Ecto neural progenitor cell (in vitro differentiated cells): Measurements from ENCODE around the gene RAB20.
"Not testable (repeated sequence)": the region's sequence is repeated elsewhere in the genome, so short reads cannot be mapped to it uniquely, and the experiment has no call there.

Experiments
- DNase-seq: peaks from one replicate; pipeline ENCODE4 v3.0.0-alpha.2; 2018; ENCODE audit warnings: low spot score

RAB20 gene, protein sequence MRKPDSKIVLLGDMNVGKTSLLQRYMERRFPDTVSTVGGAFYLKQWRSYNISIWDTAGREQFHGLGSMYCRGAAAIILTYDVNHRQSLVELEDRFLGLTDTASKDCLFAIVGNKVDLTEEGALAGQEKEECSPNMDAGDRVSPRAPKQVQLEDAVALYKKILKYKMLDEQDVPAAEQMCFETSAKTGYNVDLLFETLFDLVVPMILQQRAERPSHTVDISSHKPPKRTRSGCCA

DNA sequence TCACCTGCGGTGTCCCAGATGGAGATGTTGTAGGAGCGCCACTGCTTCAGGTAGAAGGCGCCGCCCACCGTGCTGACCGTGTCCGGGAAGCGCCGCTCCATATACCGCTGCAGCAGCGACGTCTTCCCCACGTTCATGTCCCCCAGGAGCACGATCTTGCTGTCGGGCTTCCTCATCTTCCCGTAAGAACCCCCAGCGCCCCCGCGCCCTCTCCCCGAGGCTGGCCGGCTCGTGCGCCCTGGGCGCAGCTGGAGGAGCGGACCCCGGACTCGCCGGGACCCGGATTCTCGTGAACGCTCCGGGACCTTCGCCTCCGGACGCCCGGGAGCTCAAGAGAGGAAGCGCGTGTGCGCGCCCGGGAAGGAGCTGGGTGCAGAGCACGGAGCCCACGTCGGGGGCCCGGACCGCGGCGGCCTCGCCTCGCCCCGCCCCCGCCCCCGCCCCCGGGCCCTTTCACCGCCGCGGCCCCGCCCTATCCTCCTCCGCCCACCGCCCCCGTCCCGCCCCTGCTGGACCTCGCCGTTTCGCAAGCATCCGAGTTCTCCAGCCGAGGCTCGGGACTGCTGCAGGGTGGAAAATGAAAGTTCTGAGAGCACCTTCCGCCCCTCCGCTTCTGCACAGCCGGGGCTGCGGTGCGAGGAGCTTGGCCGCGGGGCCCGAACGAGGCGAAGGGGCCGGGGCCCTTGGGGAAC, at the start of gene RAB20:
Gene RAB20 (minus strand): TSS at position 379 of the 692 bp plus-strand sequence. CDS start 203 bp downstream, at position 176.
- peak; percentile 83 for DNase-seq

DNA sequence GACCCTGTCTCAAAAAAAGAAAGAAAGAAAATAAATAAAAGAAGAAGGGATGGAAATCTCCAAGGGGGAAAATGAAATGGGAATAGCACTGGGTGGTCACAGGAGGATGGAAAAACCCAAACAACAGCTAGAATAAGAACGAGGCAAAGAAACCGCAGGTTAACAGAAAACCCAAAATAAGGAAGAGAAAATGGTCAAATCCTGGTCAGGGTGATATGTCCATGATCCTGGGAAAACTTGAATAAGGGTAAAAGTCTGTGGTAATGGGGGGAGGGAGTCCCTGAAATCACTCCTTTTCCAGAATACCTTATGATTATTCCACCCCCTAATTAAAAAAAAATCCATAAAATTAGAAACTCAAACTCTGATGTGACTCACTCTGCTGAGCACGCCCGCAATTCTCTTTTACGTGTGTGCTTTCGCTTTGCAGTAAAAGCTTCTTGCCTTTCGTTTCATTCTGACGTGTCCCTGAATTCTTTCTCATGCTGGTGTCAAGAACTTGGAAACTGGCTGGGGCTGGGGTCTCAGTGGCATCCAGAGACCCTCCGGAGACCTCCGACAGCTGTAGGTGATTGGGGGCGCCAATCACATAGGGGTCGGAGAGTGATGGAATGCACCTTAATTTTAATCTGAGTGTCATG, 49.6 kb upstream of the RAB20 start:
- no peak for DNase-seq

DNA sequence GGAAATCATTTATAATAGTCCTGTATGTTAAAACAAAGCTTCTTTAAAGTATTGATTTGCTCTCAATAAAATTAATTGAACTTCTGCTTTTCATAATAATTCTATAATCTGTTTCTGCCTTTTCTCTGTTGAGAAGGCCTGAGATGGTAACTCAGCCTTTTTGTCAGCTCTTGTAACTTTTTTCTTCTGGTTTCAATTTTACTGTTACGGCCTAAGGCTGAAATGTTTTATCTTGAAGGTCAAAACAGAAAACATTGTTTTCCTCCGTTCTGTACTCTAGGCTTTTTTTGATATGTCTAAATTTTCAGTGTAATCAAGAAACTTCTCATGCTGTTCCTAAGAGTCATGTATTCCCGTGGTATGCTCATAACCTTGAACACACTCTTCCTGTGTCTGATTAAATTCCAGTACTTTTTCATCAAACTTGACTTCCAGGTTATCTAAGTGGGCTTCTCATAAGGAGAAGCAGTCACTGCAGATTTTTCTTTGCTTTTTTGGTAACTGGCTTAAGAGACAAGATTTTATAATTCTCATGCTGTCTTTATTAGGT, 46.2 kb upstream of the RAB20 start:
- no peak for DNase-seq

DNA sequence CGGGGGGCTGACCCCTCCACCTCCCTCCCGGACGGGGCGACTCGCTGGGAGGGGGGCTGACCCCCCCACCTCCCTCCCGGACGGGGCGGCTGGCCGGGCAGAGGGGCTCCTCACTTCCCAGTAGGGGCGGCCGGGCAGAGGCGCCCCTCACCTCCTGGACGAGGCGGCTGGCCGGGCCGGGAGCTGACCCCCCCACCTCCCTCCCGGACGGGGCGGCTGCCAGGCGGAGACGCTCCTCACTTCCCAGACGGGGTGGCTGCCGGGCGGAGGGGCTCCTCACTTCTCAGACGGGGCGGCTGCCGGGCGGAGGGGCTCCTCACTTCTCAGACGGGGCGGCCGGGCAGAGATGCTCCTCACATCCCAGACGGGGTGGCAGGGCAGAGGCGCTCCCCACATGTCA, 44.8 kb upstream of the RAB20 start:
- not testable (repeated sequence) for DNase-seq

DNA sequence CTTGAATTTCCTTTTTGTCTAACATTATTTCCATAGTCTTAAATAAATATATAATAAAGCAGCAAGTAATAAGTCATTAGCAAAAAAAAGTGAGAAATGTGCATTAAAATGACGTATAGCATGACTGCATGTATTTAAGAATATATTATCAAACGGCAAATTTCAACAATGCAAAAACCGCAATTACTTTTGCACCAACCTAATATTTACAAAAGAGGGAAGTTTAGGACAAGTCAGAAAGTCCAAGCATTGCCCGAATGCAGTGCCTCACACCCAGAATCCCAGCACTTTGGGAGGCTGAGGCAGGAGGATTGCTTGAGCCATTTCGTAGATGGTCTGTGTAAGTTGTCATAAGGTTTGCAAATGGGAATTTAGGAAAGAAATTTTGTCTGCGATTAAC, 43.6 kb upstream of the RAB20 start:
- DNase-seq, result no peak

DNA sequence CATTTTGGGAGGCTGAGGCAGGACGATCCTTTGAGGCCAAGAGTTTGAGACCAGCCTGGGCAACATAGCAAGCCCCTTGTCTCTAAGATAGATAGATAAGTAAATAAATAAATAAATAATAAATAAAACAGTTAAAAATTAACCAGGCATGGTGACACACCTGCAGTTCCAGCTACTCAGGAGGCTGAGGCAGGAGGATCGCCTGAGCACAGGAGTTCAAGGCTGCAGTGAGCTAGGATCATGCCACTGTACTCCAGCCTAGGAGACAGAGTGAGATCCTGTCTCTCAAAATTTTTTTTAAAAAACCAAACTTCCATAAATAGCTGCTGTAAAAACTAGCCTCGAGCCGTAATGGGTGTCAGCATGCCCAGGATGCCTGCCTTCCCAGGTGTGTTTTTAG, 39.5 kb upstream of the RAB20 start:
- no peak for DNase-seq

DNA sequence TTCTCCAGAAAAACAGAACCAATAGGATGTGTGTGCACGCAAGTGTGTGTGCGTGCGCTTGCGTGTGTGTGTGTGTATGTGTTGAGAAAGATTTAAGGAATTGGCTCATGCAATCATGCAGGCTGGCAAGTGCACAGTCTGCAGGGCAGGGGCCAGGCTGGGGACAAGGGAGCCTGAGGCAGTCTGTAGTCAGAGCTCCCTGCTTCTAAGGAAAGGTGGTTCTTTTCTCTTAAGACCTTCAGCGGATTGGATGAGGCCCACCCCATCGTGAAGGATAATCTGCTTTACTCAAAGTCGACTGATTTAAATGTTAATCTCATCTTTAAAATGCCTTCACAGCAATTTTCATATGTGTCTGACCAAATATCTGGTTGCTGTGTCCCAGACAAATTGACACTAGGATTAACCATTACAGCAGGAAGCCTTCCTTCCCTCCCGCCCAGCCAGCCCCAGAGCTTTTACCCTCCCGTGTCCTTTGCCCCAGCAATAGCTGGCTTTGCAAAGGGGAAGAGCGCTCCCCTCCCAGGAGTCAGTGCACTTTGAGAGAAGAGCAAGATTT, 38.8 kb upstream of the RAB20 start:
- DNase-seq, result no peak

DNA sequence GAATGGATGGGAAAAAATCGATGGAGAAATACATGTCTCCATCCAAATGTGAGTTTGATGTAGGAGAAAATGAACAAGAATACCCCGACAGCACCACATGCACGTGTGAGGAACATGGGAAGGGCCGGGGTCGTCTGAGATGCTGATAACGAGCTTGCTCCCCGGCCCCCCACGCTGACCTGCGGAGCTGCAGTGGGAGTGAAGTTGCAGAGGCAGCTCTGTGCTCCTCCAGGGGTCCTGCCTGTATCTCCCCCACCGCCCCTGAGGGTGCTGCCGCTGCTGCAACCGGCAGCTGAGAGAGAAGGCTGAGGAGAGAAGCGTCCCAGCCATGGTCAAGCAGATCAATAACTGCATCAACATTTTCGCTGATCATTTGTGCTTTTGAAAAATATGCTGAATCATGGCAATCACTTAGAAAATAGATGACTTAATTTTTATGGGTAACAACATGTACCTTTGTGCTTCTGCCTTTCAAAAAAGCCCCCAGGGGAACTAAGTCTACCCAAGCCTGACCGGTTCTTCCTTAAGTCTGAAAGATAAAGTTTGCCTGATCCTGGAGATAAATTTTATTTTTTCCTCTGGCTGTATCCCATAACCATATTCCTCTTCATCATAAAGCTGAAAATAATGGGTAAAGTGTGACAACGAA, 35.6 kb upstream of the RAB20 start:
- no peak for DNase-seq

DNA sequence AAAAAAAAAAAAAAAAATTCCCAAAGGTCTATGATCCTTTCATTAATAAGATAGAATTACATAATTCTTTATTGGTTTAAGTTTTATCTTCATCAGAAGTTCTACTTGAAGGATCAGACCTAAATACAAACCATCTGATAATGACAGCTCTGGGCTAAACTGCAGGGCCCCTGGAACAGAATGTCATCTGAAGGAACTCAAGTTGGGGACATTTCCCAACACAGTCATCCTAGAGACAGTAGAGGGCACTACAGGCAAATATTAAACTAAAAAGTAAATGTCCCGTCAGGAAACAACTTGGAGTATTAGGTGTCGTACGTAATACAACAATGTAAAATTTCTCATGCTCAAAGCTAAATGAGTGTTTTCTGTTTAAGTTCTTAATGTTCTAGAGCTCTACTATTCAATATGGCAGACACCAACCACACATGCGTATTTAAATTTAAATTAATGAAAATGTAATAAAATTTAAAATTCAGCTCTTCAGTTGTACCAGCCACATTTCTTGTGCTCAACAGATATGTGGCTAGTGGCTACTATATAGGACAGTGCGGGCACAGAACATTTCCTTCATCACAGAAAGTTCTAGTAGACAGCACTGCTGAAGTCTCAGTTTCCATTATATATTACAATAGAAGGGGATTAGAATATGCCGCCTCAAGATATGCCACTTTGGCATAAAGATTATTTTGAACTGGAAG, 32.1 kb upstream of the RAB20 start:
- DNase-seq, result no peak

DNA sequence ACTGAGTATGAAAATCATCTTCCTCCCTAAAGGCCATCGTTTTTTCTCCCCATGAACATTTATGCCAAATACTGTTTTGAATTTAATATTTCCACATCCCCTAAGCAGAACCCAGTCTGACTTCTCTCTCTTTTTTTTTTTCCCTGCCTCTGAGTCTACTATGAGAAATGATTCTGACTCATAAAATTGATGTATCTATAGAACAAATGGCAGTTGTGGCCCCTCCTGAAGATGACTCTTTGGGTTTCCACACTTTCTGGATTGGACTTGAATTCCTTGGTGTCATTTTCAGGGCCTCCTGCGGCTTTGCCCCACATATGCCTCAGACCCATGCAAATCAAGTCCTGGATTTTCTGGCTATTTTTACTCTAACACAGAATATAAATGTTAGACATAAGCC, 31.1 kb upstream of the RAB20 start:
- no peak for DNase-seq

DNA sequence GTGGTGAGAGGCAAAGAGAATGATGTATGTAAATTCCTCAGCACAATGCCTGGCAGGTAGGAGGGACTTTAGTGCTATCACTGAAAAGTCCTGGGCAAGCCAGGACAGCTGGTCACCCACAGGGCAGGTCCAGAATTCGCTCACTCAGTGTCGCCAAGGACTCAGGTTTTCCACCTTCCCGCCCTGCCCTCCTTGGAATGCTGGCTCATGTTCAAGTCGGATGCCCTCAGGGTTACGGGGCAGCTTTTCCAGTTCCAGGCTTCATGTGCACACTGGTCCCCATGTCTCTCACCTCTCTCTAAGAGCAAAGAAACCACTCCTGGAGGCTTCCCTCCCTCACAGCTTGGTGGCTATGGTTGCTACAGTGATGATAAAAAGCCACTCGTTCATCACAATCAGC, 29.1 kb upstream of the RAB20 start:
- DNase-seq, result no peak

DNA sequence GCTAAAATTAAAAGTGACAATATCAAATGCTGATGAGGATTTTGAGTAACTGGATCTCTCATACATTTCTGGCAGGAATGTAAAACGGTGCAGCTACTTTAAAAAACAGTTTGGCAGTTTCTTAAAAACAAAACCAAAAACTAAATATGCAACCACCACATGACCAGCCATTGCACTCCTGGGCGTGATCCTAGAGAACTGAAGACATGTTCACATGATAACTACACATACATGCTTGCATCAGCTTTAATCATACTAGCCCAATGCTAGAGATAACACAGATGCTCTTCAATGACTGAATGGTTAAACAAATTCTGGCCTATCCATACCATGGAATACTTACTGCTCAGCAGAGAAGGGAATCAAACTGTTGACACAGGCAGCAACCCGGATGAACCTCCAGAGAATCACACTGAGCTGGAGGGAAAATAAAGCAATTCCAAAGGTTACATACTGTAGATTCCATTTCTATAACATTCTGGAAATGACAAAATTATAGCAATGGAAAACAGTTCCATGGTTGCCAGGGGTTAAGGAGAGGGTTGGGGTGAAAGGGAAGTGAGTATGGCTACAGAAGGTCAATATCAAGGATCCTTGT, 28.4 kb upstream of the RAB20 start:
- DNase-seq, result no peak

DNA sequence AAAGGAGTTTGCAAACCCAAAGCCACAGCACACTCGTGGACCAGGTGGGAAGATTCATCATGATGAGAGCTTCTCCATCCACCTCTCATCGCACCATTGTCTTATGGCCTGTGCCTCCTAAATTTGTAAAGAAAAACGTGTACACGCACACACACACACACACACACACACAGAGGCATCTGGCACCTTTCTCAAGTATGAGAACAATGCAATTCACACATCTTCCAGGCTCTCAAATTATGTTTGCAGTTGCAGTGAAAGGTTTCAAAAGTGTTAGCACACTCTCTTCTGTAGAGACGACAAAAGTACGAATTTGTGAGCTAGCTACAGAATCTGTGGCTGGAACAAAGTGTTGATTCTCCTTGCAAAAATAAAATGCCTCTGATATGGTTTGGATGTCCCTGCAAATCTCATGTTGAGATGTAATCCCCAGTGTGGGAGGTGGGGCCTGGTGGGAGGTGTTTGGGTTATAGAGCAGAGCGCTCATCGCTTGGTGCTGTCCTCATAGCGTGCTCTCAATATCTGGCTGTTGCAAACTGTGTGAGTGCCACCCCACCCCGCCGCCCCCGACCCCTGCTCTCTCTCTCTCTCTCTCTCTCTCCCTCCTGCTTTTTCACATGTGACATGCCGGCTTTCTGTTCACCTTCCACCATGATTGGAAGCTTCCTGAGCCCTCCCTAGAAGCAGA, 21.8 kb upstream of the RAB20 start:
- DNase-seq, result no peak

DNA sequence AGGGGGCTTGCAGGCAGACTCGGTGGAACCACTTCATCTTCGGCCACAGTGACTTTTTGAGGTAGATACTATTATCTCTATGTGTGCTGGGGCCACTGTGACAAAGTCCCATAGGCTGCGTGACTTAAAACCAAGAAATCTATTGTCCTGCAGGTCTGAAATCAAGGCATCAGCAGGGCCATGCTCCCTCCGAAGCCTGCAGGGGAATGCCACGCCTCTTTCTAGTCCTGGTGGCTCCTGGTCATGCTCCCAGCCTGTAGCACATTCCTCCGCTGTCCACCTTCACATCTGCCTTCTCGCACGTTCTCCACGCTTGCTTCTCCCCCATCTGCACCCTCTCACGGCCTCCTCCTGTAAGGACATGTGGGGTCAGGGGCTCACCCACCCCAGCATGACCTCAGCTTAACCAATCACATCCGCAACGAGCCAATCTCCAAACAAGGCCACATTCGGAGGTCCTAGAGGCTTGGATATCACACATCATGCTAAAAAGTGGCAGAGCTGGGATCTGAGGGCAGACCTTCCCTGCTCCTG, 21.0 kb upstream of the RAB20 start:
- no peak for DNase-seq

DNA sequence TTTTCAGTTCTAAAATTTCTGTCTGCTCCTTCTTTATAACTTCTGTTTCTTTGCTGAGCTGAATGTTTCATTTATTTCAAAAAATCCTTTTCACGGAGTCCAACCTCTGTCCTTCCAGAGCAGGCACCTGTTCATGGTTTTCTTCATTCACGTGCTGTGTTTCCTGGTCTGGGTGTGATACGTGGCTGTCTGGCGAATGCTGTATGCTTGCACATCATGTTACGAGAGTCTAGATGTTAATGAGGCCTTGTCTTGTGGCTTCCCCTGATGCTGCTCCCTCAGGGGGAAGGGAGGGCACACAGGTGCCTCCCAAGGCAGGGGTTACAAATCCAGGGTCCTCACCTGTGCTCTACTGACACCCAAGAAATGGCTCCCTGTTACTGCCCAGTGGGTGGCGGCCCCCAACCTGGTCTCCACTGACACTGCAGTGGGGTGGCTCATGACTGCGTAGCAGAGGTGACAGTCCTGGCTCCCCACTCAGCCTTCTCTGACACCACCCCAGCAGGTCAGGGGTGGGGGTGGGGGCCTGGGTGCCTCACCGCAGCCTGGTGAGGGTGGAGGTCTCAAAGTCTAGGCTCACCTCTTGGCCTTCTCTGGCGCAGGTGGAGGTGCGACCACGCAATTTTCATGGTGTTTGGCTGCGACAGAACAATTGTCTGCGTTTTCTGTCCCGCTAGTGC, 20.1 kb upstream of the RAB20 start:
- DNase-seq, result no peak

DNA sequence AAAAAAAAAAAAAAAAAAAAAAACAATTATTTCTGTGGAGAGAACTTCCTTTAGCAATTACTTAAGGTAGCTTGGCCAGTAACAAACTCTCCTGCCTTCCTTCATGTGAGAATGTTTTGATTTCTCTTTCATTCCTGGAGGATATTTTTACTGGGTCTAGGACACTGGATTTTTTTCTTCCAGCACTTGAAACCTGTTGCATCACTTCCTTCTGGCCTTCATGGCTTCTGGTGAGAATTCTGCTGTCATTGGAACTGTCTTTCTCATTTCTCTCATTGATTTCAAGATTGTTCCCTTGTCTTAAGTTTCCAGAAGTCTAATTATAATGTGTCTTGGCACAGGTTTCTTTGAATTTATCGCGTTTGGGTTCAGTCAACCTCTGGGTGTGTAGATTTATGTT, 19.3 kb upstream of the RAB20 start:
- DNase-seq, result no peak

DNA sequence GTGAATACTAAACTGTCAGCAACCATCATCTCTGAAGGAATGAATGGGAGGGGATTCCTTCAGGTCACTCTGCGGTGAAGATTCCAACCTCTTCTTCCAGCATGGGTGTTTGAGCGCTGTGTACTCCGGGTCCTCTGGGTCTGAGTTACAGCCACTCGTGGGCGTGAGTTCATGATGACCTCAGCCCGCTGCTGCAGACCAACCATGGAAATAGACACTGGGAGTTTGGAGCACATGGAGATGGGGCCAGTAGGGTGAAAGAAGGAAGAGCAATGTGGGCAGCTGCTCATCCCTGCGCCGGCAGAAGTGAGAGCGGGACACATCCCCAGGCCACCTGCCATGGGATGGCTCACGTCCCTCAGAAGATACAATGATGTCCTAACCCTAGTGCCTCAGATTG, 16.8 kb upstream of the RAB20 start:
- no peak for DNase-seq

DNA sequence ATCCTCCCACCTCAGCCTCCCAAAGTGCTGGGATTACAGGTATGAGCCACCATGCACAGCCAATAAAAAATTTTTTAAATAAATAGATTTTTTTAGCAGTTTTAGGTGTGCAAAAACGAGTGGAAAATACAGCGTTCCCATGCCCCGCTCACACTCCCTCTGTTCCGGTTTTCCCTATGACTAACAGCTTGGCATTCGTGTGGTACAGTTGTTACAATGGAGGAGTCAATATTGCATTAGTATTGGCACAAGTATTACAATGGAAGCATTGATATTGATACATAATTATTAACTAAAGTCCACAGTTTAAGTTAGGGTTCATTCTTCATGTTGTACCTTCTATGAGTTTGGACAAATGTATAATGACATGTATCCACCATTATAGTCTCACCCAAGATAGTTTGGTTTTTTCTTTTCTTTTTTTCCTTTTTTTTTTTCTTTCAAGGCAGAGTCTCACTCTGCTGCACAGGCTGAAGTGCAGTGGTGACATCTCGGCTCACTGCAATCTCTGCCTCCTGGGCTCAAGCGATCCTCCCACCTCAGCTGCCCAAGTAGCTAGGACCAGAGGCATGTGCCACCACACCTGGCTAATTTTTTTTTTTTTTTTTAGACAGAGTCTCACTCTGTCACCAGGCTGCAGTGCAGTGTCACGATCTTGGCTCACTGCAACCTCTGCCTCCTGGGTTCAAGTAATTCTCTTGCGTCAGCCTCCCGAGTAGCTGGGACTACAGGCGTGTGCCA, 15.4 kb upstream of the RAB20 start:
- DNase-seq, result no peak

DNA sequence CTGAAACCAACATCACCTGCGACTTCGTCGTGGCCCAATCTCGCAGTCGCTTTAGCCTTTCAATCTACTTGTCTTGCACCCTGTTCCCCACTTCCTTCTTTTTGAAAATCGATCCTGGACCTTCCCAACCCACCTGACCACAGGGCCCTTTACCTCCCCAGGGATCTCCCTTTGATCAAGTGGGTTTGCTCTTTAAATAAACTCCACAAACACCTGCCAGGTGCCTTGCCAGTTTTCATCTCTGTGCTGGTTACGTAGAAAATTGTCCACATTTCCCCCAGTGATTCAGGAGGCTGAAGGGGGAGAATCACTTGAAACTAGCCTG, 14.5 kb upstream of the RAB20 start:
- DNase-seq, result no peak
